WTC11 (cell line): ENCODE measurements around the gene TAF11L12. TPM values are rescaled to one million over a fixed set of nuclear protein-coding genes. Genes with fewer than 3 reads are reported as not detected.
A peak's percentile ranks its signal among the peaks of the same experiment; 100 is the strongest.
"Not testable (repeated sequence)": the region's sequence is repeated elsewhere in the genome, so short reads cannot be mapped to it uniquely, and the experiment has no call there.

Experiments
- ATAC-seq: fragments of 200-7000 bp; cut with Tn5 transposase; 2 replicates; pipeline ENCODE4 v1.10.0; 2021; ENCODE audit warnings: mild to moderate bottlenecking, moderate library complexity
- CTCF ChIA-PET: fragments of 300-600 bp; sonication (Branson Sonifier 250); formaldehyde crosslinking; loops from one replicate; lab custom pipeline; 2021; ENCODE audit warnings: antibody characterized with exemption; lab: Charles Lee
- POLR2A ChIA-PET: fragments of 350-600 bp; sonication (Branson Sonifier 250); formaldehyde crosslinking; loops from one replicate; lab custom pipeline; 2021; ENCODE audit warnings: antibody characterized with exemption; lab: Charles Lee
- DNase-seq: peaks from one replicate; pipeline ENCODE4 v3.0.0; 2021; ENCODE audit warnings: low spot score
- H3K27ac Mint-ChIP-seq: 2 replicates; pipeline ENCODE4 v1.8.0; 2021; ENCODE audit warnings: mixed read lengths
- H3K27me3 Mint-ChIP-seq: 2 replicates; pipeline ENCODE4 v1.8.0; 2021; ENCODE audit warnings: low read depth, mild to moderate bottlenecking, moderate library complexity, mixed read lengths
- H3K36me3 Mint-ChIP-seq: 2 replicates; pipeline ENCODE4 v1.8.0; 2021; ENCODE audit warnings: mixed read lengths
- H3K4me1 Mint-ChIP-seq: 2 replicates; pipeline ENCODE4 v1.8.0; 2022; ENCODE audit warnings: mixed read lengths
- H3K4me3 Mint-ChIP-seq: 2 replicates; pipeline ENCODE4 v1.8.0; 2021; ENCODE audit warnings: mild to moderate bottlenecking, moderate library complexity, mixed read lengths
- H3K9me3 Mint-ChIP-seq: 2 replicates; pipeline ENCODE4 v1.8.0; 2021; ENCODE audit warnings: mixed read lengths
- ARID4B ChIP-seq: sonication (generic); formaldehyde crosslinking; IDR thresholded peaks from 2 replicates; pipeline ENCODE4 v1.8.0; 2023; ENCODE audit warnings: missing genetic modification reagents, mild to moderate bottlenecking, borderline replicate concordance
- E2F1 ChIP-seq: sonication (generic); formaldehyde crosslinking; IDR thresholded peaks from 2 replicates; pipeline ENCODE4 v1.8.0; 2022; ENCODE audit warnings: mild to moderate bottlenecking, missing genetic modification reagents
- E2F5 ChIP-seq: sonication (generic); formaldehyde crosslinking; IDR thresholded peaks from 2 replicates; pipeline ENCODE4 v1.8.1; 2022; ENCODE audit warnings: mild to moderate bottlenecking, moderate library complexity, missing genetic modification reagents
- ELF4 ChIP-seq: sonication (generic); formaldehyde crosslinking; IDR thresholded peaks from 2 replicates; pipeline ENCODE4 v1.8.1; 2022; ENCODE audit warnings: low read depth, mild to moderate bottlenecking, moderate library complexity, missing genetic modification reagents
- ERG ChIP-seq: fragments of 250-450 bp; sonication (Bioruptor Pico); IDR thresholded peaks from 2 replicates; pipeline ENCODE4 v1.8.0; 2021; ENCODE audit warnings: mild to moderate bottlenecking
- ESRRA ChIP-seq: sonication (generic); formaldehyde crosslinking; IDR thresholded peaks from 2 replicates; pipeline ENCODE4 v1.8.1; 2022; ENCODE audit warnings: mild to moderate bottlenecking, missing genetic modification reagents, borderline replicate concordance
- ETV6 ChIP-seq: sonication (generic); formaldehyde crosslinking; IDR thresholded peaks from 2 replicates; pipeline ENCODE4 v1.8.1; 2022; ENCODE audit warnings: mild to moderate bottlenecking, missing genetic modification reagents
- JAZF1 ChIP-seq: fragments of 250-450 bp; sonication (Bioruptor Pico); IDR thresholded peaks from 2 replicates; pipeline ENCODE4 v1.9.0; 2021; ENCODE audit warnings: moderate library complexity, mild to moderate bottlenecking, inconsistent platforms
- NFE2L1 ChIP-seq: sonication (generic); formaldehyde crosslinking; IDR thresholded peaks from 2 replicates; pipeline ENCODE4 v1.8.1; 2023; ENCODE audit warnings: missing genetic modification reagents
- NR3C1 ChIP-seq: sonication (generic); formaldehyde crosslinking; conservative IDR thresholded peaks from 2 replicates; pipeline ENCODE4 v1.8.1; 2023; ENCODE audit warnings: low read depth, mild to moderate bottlenecking, missing genetic modification reagents
- TCF7 ChIP-seq: sonication (generic); formaldehyde crosslinking; IDR thresholded peaks from 2 replicates; pipeline ENCODE4 v1.8.0; 2022; ENCODE audit warnings: mild to moderate bottlenecking, low read depth, missing genetic modification reagents, moderate library complexity
- total RNA-seq: library from RNA; stranded (reverse); gene quantifications from 3 replicates; pipeline ENCODE4 v1.2.3, GENCODE V29; 2021
- TF ChIP-seq, protein P1 (sequence below): fragments of 200-600 bp; IDR thresholded peaks from 2 replicates; pipeline ENCODE4 v1.8.0; 2022; ENCODE audit warnings: antibody characterized with exemption

Gene TAF11L12
- total RNA-seq, 1 experiment from 2014 or later: not detected

GRCh38 chr5:17634160-17634559 lies 24.0 kb downstream of the TAF11L12 start, which contains the start of gene TAF11L14 (continued):
- TF ChIP-seq TCF7 (CRISPR knock-in tag) (no peak), NFE2L1 (CRISPR knock-in tag) (no peak), JAZF1 (CRISPR knock-in tag) (no peak), ESRRA (CRISPR knock-in tag) (no peak), ELF4 (CRISPR knock-in tag) (no peak), E2F5 (CRISPR knock-in tag) (no peak), NR3C1 (CRISPR knock-in tag) (no peak), ETV6 (CRISPR knock-in tag) (no peak), ERG (CRISPR knock-in tag) (no peak), ARID4B (no peak), E2F1 (no peak)
- TF ChIP-seq, protein P1, sequence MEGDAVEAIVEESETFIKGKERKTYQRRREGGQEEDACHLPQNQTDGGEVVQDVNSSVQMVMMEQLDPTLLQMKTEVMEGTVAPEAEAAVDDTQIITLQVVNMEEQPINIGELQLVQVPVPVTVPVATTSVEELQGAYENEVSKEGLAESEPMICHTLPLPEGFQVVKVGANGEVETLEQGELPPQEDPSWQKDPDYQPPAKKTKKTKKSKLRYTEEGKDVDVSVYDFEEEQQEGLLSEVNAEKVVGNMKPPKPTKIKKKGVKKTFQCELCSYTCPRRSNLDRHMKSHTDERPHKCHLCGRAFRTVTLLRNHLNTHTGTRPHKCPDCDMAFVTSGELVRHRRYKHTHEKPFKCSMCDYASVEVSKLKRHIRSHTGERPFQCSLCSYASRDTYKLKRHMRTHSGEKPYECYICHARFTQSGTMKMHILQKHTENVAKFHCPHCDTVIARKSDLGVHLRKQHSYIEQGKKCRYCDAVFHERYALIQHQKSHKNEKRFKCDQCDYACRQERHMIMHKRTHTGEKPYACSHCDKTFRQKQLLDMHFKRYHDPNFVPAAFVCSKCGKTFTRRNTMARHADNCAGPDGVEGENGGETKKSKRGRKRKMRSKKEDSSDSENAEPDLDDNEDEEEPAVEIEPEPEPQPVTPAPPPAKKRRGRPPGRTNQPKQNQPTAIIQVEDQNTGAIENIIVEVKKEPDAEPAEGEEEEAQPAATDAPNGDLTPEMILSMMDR: no peak

GRCh38 chr5:17649232-17649631 lies 39.0 kb downstream of the TAF11L12 start:
- H3K36me3 Mint-ChIP-seq, ATAC-seq, H3K4me3 Mint-ChIP-seq, H3K27me3 Mint-ChIP-seq, H3K27ac Mint-ChIP-seq, CTCF ChIA-PET, H3K4me1 Mint-ChIP-seq, POLR2A ChIA-PET, DNase-seq: not testable (repeated sequence)
- H3K9me3 Mint-ChIP-seq: peaks cover 16% of the 10 kb centered on the region

DNA sequence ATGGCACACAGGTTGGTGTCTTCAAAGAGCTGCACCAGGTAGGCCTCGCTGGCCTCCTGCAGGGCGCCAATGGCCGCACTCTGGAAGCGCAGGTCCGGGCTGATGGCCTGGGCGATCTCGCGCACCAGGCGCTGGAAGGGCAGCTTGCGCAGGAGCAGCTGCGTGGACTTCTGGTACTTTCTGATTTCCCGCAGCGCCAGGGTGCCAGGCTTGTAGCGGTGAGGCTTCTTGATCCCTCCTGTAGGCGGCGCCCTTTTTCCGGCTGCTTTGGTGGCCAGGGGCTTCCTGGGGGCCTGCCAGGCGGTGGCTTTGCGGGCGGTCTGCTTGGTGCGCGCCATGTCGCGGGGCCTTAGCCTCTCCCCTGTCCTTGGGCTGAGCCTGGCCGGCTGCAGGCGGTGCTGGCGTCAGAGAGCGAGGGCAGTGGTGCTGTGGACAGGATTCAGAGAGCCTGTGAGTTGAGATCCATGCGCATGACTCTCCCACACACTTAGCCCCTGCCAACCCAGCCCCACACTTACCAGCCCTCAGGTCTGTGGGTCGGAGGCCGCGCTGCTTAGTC lies 45.1 kb downstream of the TAF11L12 start:
- H3K36me3 Mint-ChIP-seq, CTCF ChIA-PET, H3K27ac Mint-ChIP-seq, H3K27me3 Mint-ChIP-seq, H3K4me1 Mint-ChIP-seq, POLR2A ChIA-PET, H3K4me3 Mint-ChIP-seq, H3K9me3 Mint-ChIP-seq: not testable (repeated sequence)
- ATAC-seq: peak; percentile 72
- DNase-seq: peak; percentile 38
